Mononuclear cell (primary cell): ENCODE measurements around the gene CTXND1. TPM values are rescaled to one million over a fixed set of nuclear protein-coding genes. Genes with fewer than 3 reads are reported as not detected.
"Not testable (repeated sequence)": the region's sequence is repeated elsewhere in the genome, so short reads cannot be mapped to it uniquely, and the experiment has no call there.

ENCODE experiments used
- H3K27me3 ChIP-seq: 2 replicates; pipeline ENCODE4 v1.6.0; 2011; ENCODE audit warnings: low read length, control low read depth; ENCODE audit not compliant: insufficient read depth
- H3K4me1 ChIP-seq: 2 replicates; pipeline ENCODE4 v1.5.1; 2011; ENCODE audit warnings: mild to moderate bottlenecking, low read length, control low read depth; ENCODE audit not compliant: insufficient read depth
- H3K4me3 ChIP-seq: 2 replicates; pipeline ENCODE4 v1.5.1; 2011; ENCODE audit warnings: mild to moderate bottlenecking, low read length, moderate library complexity
- H3K9me3 ChIP-seq: 2 replicates; pipeline ENCODE4 v1.5.1; 2011; ENCODE audit warnings: low read depth, mild to moderate bottlenecking, control low read depth, low read length
- total RNA-seq: library from RNA; depleted of rRNA; stranded (reverse); fragments of >200 nt; gene quantifications from one replicate; pipeline ENCODE4 v1.2.3, GENCODE V29; 2012

Gene CTXND1
- total RNA-seq, result not detected

GRCh38 chr15:80252121-80252518, at the start of gene CTXND1:
Gene CTXND1, minus strand, starts transcription at chr15:80252213. Its CDS starts 50,264 bp downstream, at chr15:80201949.
- Histone ChIP-seq H3K9me3 (no peaks in the 10 kb centered on the region), H3K4me3 (no peak within 1 kb of the TSS), H3K27me3 (peaks cover 81% of the 10 kb centered on the region), H3K4me1 (peaks cover 9% of the 10 kb centered on the region)

GRCh38 chr15:80301472-80301871, 49.5 kb upstream of the CTXND1 start:
- no peak overlapping the region for H3K4me3 ChIP-seq
- H3K4me1 ChIP-seq, result no peaks in the 10 kb centered on the region
- no peaks in the 10 kb centered on the region for H3K27me3 ChIP-seq
- no peaks in the 10 kb centered on the region for H3K9me3 ChIP-seq

- not testable (repeated sequence) for H3K27me3 ChIP-seq, H3K9me3 ChIP-seq, H3K4me3 ChIP-seq, H3K4me1 ChIP-seq
Observed at GRCh38 chr15:80295777-80296176, 43.8 kb upstream of the CTXND1 start.

GRCh38 chr15:80292079-80292478, 40.1 kb upstream of the CTXND1 start:
- Histone ChIP-seq H3K9me3 (no peaks in the 10 kb centered on the region), H3K4me3 (no peak overlapping the region), H3K4me1 (no peaks in the 10 kb centered on the region), H3K27me3 (no peaks in the 10 kb centered on the region)

GRCh38 chr15:80290891-80291290, 38.9 kb upstream of the CTXND1 start:
- not testable (repeated sequence) for H3K27me3 ChIP-seq, H3K4me3 ChIP-seq, H3K4me1 ChIP-seq, H3K9me3 ChIP-seq

GRCh38 chr15:80289528-80290495, 37.8 kb upstream of the CTXND1 start:
- Histone ChIP-seq H3K27me3 (no peaks in the 10 kb centered on the region), H3K4me3 (no peak overlapping the region), H3K4me1 (no peaks in the 10 kb centered on the region), H3K9me3 (no peaks in the 10 kb centered on the region)

- Histone ChIP-seq H3K4me1 (no peaks in the 10 kb centered on the region), H3K27me3 (no peaks in the 10 kb centered on the region), H3K9me3 (no peaks in the 10 kb centered on the region), H3K4me3 (no peak overlapping the region)
Observed at GRCh38 chr15:80288131-80288530, 36.1 kb upstream of the CTXND1 start.

- H3K27me3 ChIP-seq, result no peaks in the 10 kb centered on the region
- H3K4me3 ChIP-seq, result no peak overlapping the region
- H3K9me3 ChIP-seq, result no peaks in the 10 kb centered on the region
- H3K4me1 ChIP-seq, result no peaks in the 10 kb centered on the region
Observed at GRCh38 chr15:80286055-80286454, 34.0 kb upstream of the CTXND1 start.

- H3K9me3 ChIP-seq, result no peaks in the 10 kb centered on the region
- no peaks in the 10 kb centered on the region for H3K4me1 ChIP-seq
- no peaks in the 10 kb centered on the region for H3K27me3 ChIP-seq
- no peak overlapping the region for H3K4me3 ChIP-seq
Observed at GRCh38 chr15:80285379-80285778, 33.4 kb upstream of the CTXND1 start.

- no peak overlapping the region for H3K4me3 ChIP-seq
- H3K27me3 ChIP-seq, result no peaks in the 10 kb centered on the region
- no peaks in the 10 kb centered on the region for H3K4me1 ChIP-seq
- H3K9me3 ChIP-seq, result no peaks in the 10 kb centered on the region
Observed at GRCh38 chr15:80283531-80283930, 31.5 kb upstream of the CTXND1 start.

- no peaks in the 10 kb centered on the region for H3K9me3 ChIP-seq
- H3K4me3 ChIP-seq, result no peak overlapping the region
- no peaks in the 10 kb centered on the region for H3K4me1 ChIP-seq
Observed at GRCh38 chr15:80277147-80277546, 25.1 kb upstream of the CTXND1 start.

GRCh38 chr15:80275961-80276360, 23.9 kb upstream of the CTXND1 start:
- H3K27me3 ChIP-seq, result no peaks in the 10 kb centered on the region
- H3K4me1 ChIP-seq, result no peaks in the 10 kb centered on the region
- H3K9me3 ChIP-seq, result no peaks in the 10 kb centered on the region
- no peak overlapping the region for H3K4me3 ChIP-seq

More at GRCh38 chr15:80277147-80277546, 25.1 kb upstream of the CTXND1 start:
- no peaks in the 10 kb centered on the region for H3K27me3 ChIP-seq

- H3K27me3 ChIP-seq, result no peaks in the 10 kb centered on the region
Observed at GRCh38 chr15:80274996-80275395, 23.0 kb upstream of the CTXND1 start.

GRCh38 chr15:80274554-80274953, 22.5 kb upstream of the CTXND1 start:
- Histone ChIP-seq H3K4me1 (no peaks in the 10 kb centered on the region), H3K27me3 (no peaks in the 10 kb centered on the region)

More at GRCh38 chr15:80274996-80275395, 23.0 kb upstream of the CTXND1 start:
- Histone ChIP-seq H3K9me3 (no peaks in the 10 kb centered on the region), H3K4me1 (no peaks in the 10 kb centered on the region), H3K4me3 (no peak overlapping the region)

GRCh38 chr15:80272987-80273386, 21.0 kb upstream of the CTXND1 start:
- Histone ChIP-seq H3K4me1 (no peaks in the 10 kb centered on the region), H3K4me3 (no peak overlapping the region), H3K27me3 (no peaks in the 10 kb centered on the region), H3K9me3 (no peaks in the 10 kb centered on the region)

More at GRCh38 chr15:80274554-80274953, 22.5 kb upstream of the CTXND1 start:
- Histone ChIP-seq H3K4me3 (no peak overlapping the region), H3K9me3 (no peaks in the 10 kb centered on the region)

GRCh38 chr15:80270472-80270871, 18.5 kb upstream of the CTXND1 start:
- Histone ChIP-seq H3K27me3 (peaks cover under 1% of the 10 kb centered on the region), H3K4me3 (no peak overlapping the region), H3K4me1 (no peaks in the 10 kb centered on the region), H3K9me3 (no peaks in the 10 kb centered on the region)
